Measurements from ENCODE around the gene NACA2. TPM values are rescaled to one million over a fixed set of nuclear protein-coding genes. Genes with fewer than 3 reads are reported as not detected.
A peak's percentile ranks its signal among the peaks of the same experiment; 100 is the strongest.

The NACA2 gene
- total and polyA plus RNA-seq, 2 of the 13 experiments (the other 11 are each of a cell fraction or from before 2014, with no cell fraction given): 0.21 TPM; not detected in 1

GRCh38 chr17:61561354-61561753 is 29.7 kb downstream of the NACA2 start:
- intact Hi-C loops (cut with micrococcal nuclease; ENCODE audit: unreplicated experiment): no loop called here
- H3K9ac ChIP-seq (ENCODE audit: insufficient read depth, low read depth, low read length): no peak overlapping the region
- H4K20me1 ChIP-seq (ENCODE audit: insufficient read depth, low read length): no peaks in the 10 kb centered on the region
- TF ChIP-seq ETV5 (CRISPR knock-in tag; IDR thresholded peaks at IDR 0.05; ENCODE audit: borderline replicate concordance) (no peak), GFI1 (CRISPR knock-in tag; IDR thresholded peaks at IDR 0.05; ENCODE audit: borderline replicate concordance) (0 out of 2 replicates have a peak, but pooled peaks have one; percentile 24)
- no peaks in the 10 kb centered on the region for H3K9me3 ChIP-seq (ENCODE audit: low read length)
- H3K4me2 ChIP-seq (ENCODE audit: low read depth, low read length): no peak overlapping the region
- no peak overlapping the region for H2AFZ ChIP-seq (ENCODE audit: low read length)
- BruUV-seq (replicated peaks): no TSS peak
- POLR2A ChIA-PET: no interaction called here
- in situ Hi-C loops (cut with HindIII; ENCODE audit: extremely low pct_ligation_motif_present, low pct_unique_long_range_greater_than_20kb): no loop called here
- no peak for FAIRE-seq
- H3K79me2 ChIP-seq (ENCODE audit: insufficient read depth, low read length): no peaks in the 10 kb centered on the region
- WGBS (ENCODE audit: low lambda C conversion rate): 44% methylated on average over 2 of the region's 2 CpGs
- no peak for ATAC-seq
- CTCF ChIA-PET (ENCODE audit: low intra/inter-chr PET ratio, low total read pairs): no interaction called here
- no peak overlapping the region for H3K4me3 ChIP-seq (replicated peaks in 1 of 3; ENCODE audit: insufficient read depth in 1 of 3, low read depth in 2 of 3, low read length in 3 of 3)
- no peaks in the 10 kb centered on the region for H3K36me3 ChIP-seq (replicated peaks in 1 of 2; ENCODE audit: control insufficient read depth in 1 of 2, insufficient read depth in 2 of 2, low read length in 2 of 2)
- H3K27ac ChIP-seq (ENCODE audit: extremely low read length, insufficient read depth, low read length): no peak overlapping the region
- H3K27me3 ChIP-seq (ENCODE audit: control insufficient read depth in 1 of 2, insufficient read depth in 2 of 2, low read length in 2 of 2): 0 out of 5 replicates have a peak, but pooled peaks cover 0 to 6% of the 10 kb centered on the region in 2 experiments
- DNase-seq (ENCODE audit: low spot score): no peak
- 0 out of 2 replicates have a peak, but pooled peaks cover 3% of the 10 kb centered on the region for H3K4me1 ChIP-seq (ENCODE audit: insufficient read depth, low read length)

DNA sequence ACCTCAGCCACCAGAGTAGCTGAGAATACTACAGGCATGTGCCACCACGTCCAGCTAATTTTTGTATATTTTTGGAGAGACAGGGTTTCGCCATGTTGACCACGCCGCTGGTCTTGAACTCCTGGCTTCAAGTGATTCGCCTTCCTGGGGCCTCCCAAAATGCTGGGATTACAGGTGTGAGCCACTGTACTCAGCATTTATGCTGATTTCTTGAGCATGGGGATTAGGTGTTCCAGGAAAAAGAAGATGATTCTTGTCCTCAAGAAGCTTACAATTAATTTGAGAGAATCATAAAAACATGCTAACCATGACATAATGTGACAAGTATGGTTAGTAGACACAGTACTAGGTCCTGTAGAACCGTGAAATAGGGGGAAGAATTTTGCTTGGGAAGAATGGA is 30.9 kb downstream of the NACA2 start:
- no peaks in the 10 kb centered on the region for H3K79me2 ChIP-seq (ENCODE audit: insufficient read depth, low read length)
- no peak overlapping the region for H3K27ac ChIP-seq (ENCODE audit: extremely low read length, insufficient read depth, low read length)
- CTCF ChIA-PET (ENCODE audit: low intra/inter-chr PET ratio, low total read pairs): no interaction called here
- POLR2A ChIA-PET: no interaction called here
- no peak overlapping the region for H2AFZ ChIP-seq (ENCODE audit: low read length)
- intact Hi-C loops (cut with micrococcal nuclease; ENCODE audit: unreplicated experiment) (no loop called here), in situ Hi-C loops (cut with HindIII; ENCODE audit: extremely low pct_ligation_motif_present, low pct_unique_long_range_greater_than_20kb) (no loop called here)
- DNase-seq (ENCODE audit: low spot score): no peak
- TF ChIP-seq HOXD1 (CRISPR knock-in tag; IDR thresholded peaks at IDR 0.05) (no peak), ZNF746 (CRISPR knock-in tag; IDR thresholded peaks at IDR 0.05) (no peak), ZNF451 (CRISPR knock-in tag; IDR thresholded peaks at IDR 0.05) (no peak)
- no peaks in the 10 kb centered on the region for H3K36me3 ChIP-seq (replicated peaks in 1 of 2; ENCODE audit: control insufficient read depth in 1 of 2, insufficient read depth in 2 of 2, low read length in 2 of 2)
- H3K27me3 ChIP-seq (ENCODE audit: control insufficient read depth in 1 of 2, insufficient read depth in 2 of 2, low read length in 2 of 2): 0 out of 5 replicates have a peak, but pooled peaks cover 0 to 6% of the 10 kb centered on the region in 2 experiments
- no peak for FAIRE-seq
- no peaks in the 10 kb centered on the region for H4K20me1 ChIP-seq (ENCODE audit: insufficient read depth, low read length)
- WGBS (ENCODE audit: low lambda C conversion rate): 45% methylated on average over 6 of the region's 6 CpGs
- BruUV-seq (replicated peaks): no TSS peak
- H3K4me3 ChIP-seq (replicated peaks in 1 of 3; ENCODE audit: insufficient read depth in 1 of 3, low read depth in 2 of 3, low read length in 3 of 3): no peak overlapping the region
- H3K9ac ChIP-seq (ENCODE audit: insufficient read depth, low read depth, low read length): no peak overlapping the region
- ATAC-seq: no peak
- no peak overlapping the region for H3K4me2 ChIP-seq (ENCODE audit: low read depth, low read length)
- no peaks in the 10 kb centered on the region for H3K9me3 ChIP-seq (ENCODE audit: low read length)
- H3K4me1 ChIP-seq (ENCODE audit: insufficient read depth, low read length): 0 out of 2 replicates have a peak, but pooled peaks cover 4% of the 10 kb centered on the region

All from HepG2 (cell line).